ENCODE measurements around the gene TIAM1.

DNA sequence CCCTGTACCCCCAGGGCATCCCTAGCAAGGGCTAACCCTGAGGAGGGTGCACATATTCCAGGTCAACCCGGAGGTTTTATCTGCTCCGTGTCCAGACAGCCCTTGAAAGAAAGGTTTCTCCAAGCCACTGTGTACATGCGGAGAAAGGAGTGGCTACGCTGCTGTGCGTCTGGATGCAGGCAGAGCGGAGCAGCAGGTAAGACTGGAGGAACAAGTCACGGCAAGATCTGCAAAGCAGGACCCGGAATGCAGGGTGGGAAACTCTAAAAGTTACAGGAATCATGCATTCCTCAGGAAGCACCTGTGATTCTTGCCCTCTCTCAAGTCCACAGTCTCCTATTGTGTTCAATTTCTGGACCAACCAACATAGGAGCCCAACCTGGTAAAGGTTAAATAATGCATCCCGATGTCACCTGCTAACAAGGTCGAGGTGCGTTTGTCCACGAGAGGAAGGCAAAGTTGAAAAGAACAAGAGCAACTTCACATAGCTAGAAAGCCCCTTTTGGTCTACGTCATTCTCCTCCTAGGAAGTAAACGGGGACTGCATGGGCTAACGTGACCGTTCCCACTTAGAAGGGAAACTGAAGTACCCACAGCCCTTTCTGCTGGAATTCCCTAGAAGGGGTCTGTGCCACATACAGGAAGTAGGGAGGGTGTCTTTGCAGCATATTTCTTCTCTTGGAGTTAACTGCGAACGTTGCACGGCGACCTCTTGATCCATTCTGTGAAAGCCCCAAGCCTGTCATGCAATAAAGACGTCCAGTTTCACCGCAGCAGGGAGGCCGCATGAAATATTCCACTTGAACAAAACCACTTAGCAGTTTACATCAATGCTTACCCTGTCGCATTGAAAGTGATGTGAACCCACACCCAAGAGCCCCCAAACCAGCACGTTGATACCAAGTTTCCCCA is 5.8 kb downstream of the TIAM1 start:
- TF ChIP-seq POLR2A (IDR thresholded peaks at IDR 0.05; ENCODE audit: extremely low read depth, insufficient read length), result no peak
- TF ChIP-seq, protein P1, sequence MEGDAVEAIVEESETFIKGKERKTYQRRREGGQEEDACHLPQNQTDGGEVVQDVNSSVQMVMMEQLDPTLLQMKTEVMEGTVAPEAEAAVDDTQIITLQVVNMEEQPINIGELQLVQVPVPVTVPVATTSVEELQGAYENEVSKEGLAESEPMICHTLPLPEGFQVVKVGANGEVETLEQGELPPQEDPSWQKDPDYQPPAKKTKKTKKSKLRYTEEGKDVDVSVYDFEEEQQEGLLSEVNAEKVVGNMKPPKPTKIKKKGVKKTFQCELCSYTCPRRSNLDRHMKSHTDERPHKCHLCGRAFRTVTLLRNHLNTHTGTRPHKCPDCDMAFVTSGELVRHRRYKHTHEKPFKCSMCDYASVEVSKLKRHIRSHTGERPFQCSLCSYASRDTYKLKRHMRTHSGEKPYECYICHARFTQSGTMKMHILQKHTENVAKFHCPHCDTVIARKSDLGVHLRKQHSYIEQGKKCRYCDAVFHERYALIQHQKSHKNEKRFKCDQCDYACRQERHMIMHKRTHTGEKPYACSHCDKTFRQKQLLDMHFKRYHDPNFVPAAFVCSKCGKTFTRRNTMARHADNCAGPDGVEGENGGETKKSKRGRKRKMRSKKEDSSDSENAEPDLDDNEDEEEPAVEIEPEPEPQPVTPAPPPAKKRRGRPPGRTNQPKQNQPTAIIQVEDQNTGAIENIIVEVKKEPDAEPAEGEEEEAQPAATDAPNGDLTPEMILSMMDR (IDR thresholded peaks at IDR 0.05; ENCODE audit: low read depth, low read length), result no peak
